Fibroblast of mammary gland (primary cell): ENCODE measurements around the gene CLDN9.
"Not testable (repeated sequence)": the region's sequence is repeated elsewhere in the genome, so short reads cannot be mapped to it uniquely, and the experiment has no call there.

Experiments
- DNase-seq: peaks from one replicate; pipeline ENCODE4 v3.0.0-alpha.2; 2010; ENCODE audit warnings: low read depth
- H3K4me3 ChIP-seq: 2 replicates; pipeline ENCODE4 v1.5.1; 2011; ENCODE audit warnings: low read depth, mild to moderate bottlenecking, low read length, moderate library complexity; ENCODE audit not compliant: control insufficient read depth
- CTCF ChIP-seq: conservative IDR thresholded peaks from 2 replicates; pipeline ENCODE4 v1.5.1; 2011; ENCODE audit warnings: low read depth, low read length, inconsistent platforms; ENCODE audit not compliant: control insufficient read depth, insufficient read depth

Gene CLDN9

GRCh38 chr16:3051494-3051893, 38.8 kb downstream of the CLDN9 start:
- H3K4me3 ChIP-seq, result no peak overlapping the region
- DNase-seq, result no peak
- no peak for TF ChIP-seq CTCF

GRCh38 chr16:3052571-3053329, 40.0 kb downstream of the CLDN9 start:
- DNase-seq, H3K4me3 ChIP-seq: not testable (repeated sequence)

GRCh38 chr16:3053330-3053710, 40.6 kb downstream of the CLDN9 start:
- not testable (repeated sequence) for H3K4me3 ChIP-seq, DNase-seq

GRCh38 chr16:3054965-3055733, 42.4 kb downstream of the CLDN9 start:
- no peak for DNase-seq
- no peak for TF ChIP-seq CTCF
- no peak overlapping the region for H3K4me3 ChIP-seq

- H3K4me3 ChIP-seq, DNase-seq: not testable (repeated sequence)
Measured at GRCh38 chr16:3055734-3056115, 43.0 kb downstream of the CLDN9 start.

GRCh38 chr16:3056336-3057180, 43.8 kb downstream of the CLDN9 start:
- no peak overlapping the region for H3K4me3 ChIP-seq
- TF ChIP-seq CTCF, result no peak
- no peak for DNase-seq

GRCh38 chr16:3057181-3058138, 44.7 kb downstream of the CLDN9 start:
- H3K4me3 ChIP-seq, result no peak overlapping the region
- no peak for DNase-seq
- TF ChIP-seq CTCF, result no peak
